GM19452 (cell line): ENCODE data around the gene SLC12A8.

Source experiments
- ATAC-seq: cut with Tn5 transposase; IDR thresholded peaks from one replicate; pipeline ENCODE4 v1.9.1; 2021; ENCODE audit not compliant: unreplicated experiment

SLC12A8 gene

DNA sequence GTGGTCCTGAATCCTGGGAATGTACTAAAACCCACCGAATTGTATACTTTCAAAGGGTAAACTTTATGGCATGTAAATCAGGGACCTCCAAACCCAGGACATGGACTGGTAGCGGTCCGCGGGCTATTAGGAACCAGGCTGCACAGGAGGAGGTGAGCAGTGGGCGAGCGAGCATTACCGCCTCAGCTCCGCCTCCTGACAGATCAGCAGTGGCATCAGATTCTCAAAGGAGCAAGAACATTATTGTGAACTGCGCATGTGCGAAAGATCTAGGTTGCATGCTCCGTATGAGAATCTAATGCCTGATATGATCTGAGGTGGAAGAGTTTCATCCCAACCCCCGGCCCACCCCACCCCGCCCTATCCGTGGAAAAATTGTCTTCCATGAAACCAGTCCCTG is 178.9 kb downstream of the SLC12A8 start:
- no peak for ATAC-seq

DNA sequence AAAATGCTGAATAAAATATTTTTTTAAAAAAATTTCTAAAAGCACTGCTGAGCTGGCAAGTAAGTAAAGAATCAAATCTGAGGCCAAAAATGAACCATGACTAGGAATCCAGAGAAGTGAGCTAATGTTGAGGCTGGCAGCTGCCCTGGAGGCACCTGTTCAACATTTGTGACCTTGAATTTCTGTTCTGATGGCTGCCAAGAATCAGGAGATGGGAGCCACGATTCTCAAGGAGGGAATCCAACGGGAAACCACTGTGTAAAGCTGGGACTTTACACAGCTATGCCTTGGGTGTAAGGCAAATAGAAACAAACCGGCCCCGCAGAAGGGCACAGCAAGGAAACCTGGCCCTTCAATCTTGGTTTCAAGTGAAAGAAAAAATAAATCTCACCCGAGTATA is 179.4 kb downstream of the SLC12A8 start:
- no peak for ATAC-seq

DNA sequence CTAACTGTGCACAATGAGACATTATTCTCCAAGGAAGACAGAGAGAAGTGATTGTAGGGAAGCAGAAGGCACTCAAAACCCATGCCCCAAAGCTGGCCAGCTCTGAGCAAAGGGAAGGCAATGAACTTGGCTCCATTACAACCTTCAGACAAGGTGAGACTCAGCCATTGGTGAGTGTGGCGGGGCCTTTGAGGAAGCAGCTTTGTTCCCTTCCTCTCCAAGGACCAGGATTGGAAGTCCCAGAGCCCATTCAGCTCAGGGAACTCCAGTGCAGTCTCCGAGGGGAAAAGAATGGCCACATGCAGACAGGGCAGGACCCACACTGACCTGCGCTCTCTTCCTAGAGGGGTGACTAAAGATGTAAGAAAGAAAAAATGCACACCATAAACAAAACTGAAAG is 179.9 kb downstream of the SLC12A8 start:
- ATAC-seq = no peak
